Neural progenitor cell (in vitro differentiated cells): ENCODE measurements around the gene GINS2.

Experiments
- CTCF ChIP-seq: fragments of 200-600 bp; sonication (generic); IDR thresholded peaks from 2 replicates; pipeline ENCODE4 v1.5.1; 2017; ENCODE audit warnings: antibody characterized with exemption, mild to moderate bottlenecking
- EZH2phosphoT487 ChIP-seq: fragments of 200-600 bp; sonication (generic); IDR thresholded peaks from 2 replicates; pipeline ENCODE4 v1.6.1; 2017; ENCODE audit warnings: antibody characterized with exemption

GRCh38 chr16:85670840-85671239 is 17.9 kb downstream of the GINS2 start:
- TF ChIP-seq EZH2phosphoT487 (no peak), CTCF (no peak)
